Neural cell (in vitro differentiated cells): Measurements from ENCODE around the gene PARD3B.

ENCODE experiments used
- CTCF ChIP-seq: fragments of 450-650 bp; IDR thresholded peaks from 2 replicates; pipeline ENCODE4 v1.5.1; 2014; ENCODE audit warnings: antibody characterized with exemption, mild to moderate bottlenecking, moderate library complexity; ENCODE audit not compliant: poor library complexity, severe bottlenecking
- EP300 ChIP-seq: fragments of 450-650 bp; conservative IDR thresholded peaks from 2 replicates; pipeline ENCODE4 v1.6.1; 2014; ENCODE audit warnings: antibody characterized with exemption, mild to moderate bottlenecking, moderate library complexity; ENCODE audit not compliant: poor library complexity, severe bottlenecking
- EZH2 ChIP-seq: fragments of 200-600, 300-800 bp; shearing (Covaris generic), sonication (generic); IDR thresholded peaks from 2 replicates; pipeline ENCODE4 v1.6.1; 2014; ENCODE audit warnings: antibody characterized with exemption, low read length, borderline replicate concordance, mild to moderate bottlenecking; ENCODE audit not compliant: insufficient read depth, poor library complexity, severe bottlenecking
- MXI1 ChIP-seq: fragments of 450-650 bp; conservative IDR thresholded peaks from 2 replicates; pipeline ENCODE4 v1.6.1; 2014; ENCODE audit warnings: antibody characterized with exemption, mild to moderate bottlenecking; ENCODE audit not compliant: poor library complexity, severe bottlenecking
- POLR2AphosphoS5 ChIP-seq: IDR thresholded peaks from 2 replicates; pipeline ENCODE4 v1.6.1; 2012
- RAD21 ChIP-seq: fragments of 450-650 bp; conservative IDR thresholded peaks from 2 replicates; pipeline ENCODE4 v1.6.1; 2014; ENCODE audit warnings: antibody characterized with exemption, mild to moderate bottlenecking, moderate library complexity
- REST ChIP-seq: IDR thresholded peaks from 2 replicates; pipeline ENCODE4 v1.6.1; 2012; ENCODE audit warnings: borderline replicate concordance
- SMC3 ChIP-seq: fragments of 450-650 bp; conservative IDR thresholded peaks from 2 replicates; pipeline ENCODE4 v1.6.1; 2014; ENCODE audit warnings: antibody characterized with exemption, mild to moderate bottlenecking, moderate library complexity; ENCODE audit not compliant: poor library complexity
- TAF1 ChIP-seq: IDR thresholded peaks from 2 replicates; pipeline ENCODE4 v1.6.1; 2012; ENCODE audit warnings: low read depth

GRCh38 chr2:205643391-205643885, 1098.2 kb downstream of the PARD3B start:
- TF ChIP-seq CTCF (no peak), POLR2AphosphoS5 (no peak), RAD21 (no peak), EP300 (no peak), REST (no peak), SMC3 (no peak), MXI1 (no peak), EZH2 (no peak), TAF1 (no peak)
